Karpas-422 (cell line): ENCODE data around the gene OSBPL1A. TPM values are rescaled to one million over a fixed set of nuclear protein-coding genes. Genes with fewer than 3 reads are reported as not detected.

ENCODE experiments used
- DNase-seq: peaks from one replicate; pipeline ENCODE4 v3.0.0-alpha.2; 2015
- H2AFZ ChIP-seq: fragments of 200-600 bp; sonication (generic); 2 replicates; pipeline ENCODE4 v1.6.1; 2014; ENCODE audit warnings: antibody characterized with exemption, low read length, mixed read lengths
- H3K27ac ChIP-seq: fragments of 200-600 bp; sonication (generic); 2 replicates; pipeline ENCODE4 v1.5.1; 2014; ENCODE audit warnings: mild to moderate bottlenecking, low read length, moderate library complexity
- H3K27me3 ChIP-seq: fragments of 200-600 bp; sonication (generic); 2 replicates; pipeline ENCODE4 v1.6.1; 2014; ENCODE audit warnings: low read length, mixed read lengths
- H3K36me3 ChIP-seq: fragments of 200-600 bp; sonication (generic); 2 replicates; pipeline ENCODE4 v1.6.1; 2014; ENCODE audit warnings: low read length, mixed read lengths; ENCODE audit not compliant: insufficient read depth
- H3K4me1 ChIP-seq: fragments of 200-600 bp; sonication (generic); 2 replicates; pipeline ENCODE4 v1.6.1; 2014; ENCODE audit warnings: mild to moderate bottlenecking, low read length, mixed read lengths
- H3K4me2 ChIP-seq: fragments of 200-600 bp; sonication (generic); 2 replicates; pipeline ENCODE4 v1.6.1; 2014; ENCODE audit warnings: low read length, low read depth, mild to moderate bottlenecking; ENCODE audit not compliant: poor library complexity, severe bottlenecking
- H3K4me3 ChIP-seq: fragments of 200-600 bp; sonication (generic); 2 replicates; pipeline ENCODE4 v1.5.1; 2014; ENCODE audit warnings: mild to moderate bottlenecking, antibody characterized with exemption, low read length, mixed read lengths
- H3K79me2 ChIP-seq: fragments of 200-600 bp; sonication (generic); 2 replicates; pipeline ENCODE4 v1.6.1; 2014; ENCODE audit warnings: mild to moderate bottlenecking, low read length, mixed read lengths
- H3K9ac ChIP-seq: fragments of 200-600 bp; sonication (generic); 2 replicates; pipeline ENCODE4 v1.6.0; 2014; ENCODE audit warnings: low read length
- H3K9me2 ChIP-seq: fragments of 200-600 bp; sonication (generic), shearing (Covaris generic); replicated peaks from 2 replicates; pipeline ENCODE4 v1.6.0; 2014; ENCODE audit warnings: mild to moderate bottlenecking, low read length, moderate library complexity; ENCODE audit not compliant: insufficient read depth
- H3K9me3 ChIP-seq: fragments of 300-700, 200-600 bp; sonication (generic); 2 replicates; pipeline ENCODE4 v1.6.1; 2014; ENCODE audit warnings: low read length, mixed read lengths
- H4K20me1 ChIP-seq: fragments of 200-600 bp; sonication (generic); 2 replicates; pipeline ENCODE4 v1.6.1; 2014; ENCODE audit warnings: mild to moderate bottlenecking, antibody characterized with exemption, low read length, low read depth; ENCODE audit not compliant: insufficient read depth
- total RNA-seq: library from RNA; depleted of rRNA; stranded (reverse); fragments of >200 nt; shearing (Covaris generic); gene quantifications from 2 replicates; pipeline ENCODE4 v1.2.3, GENCODE V29; 2014; ENCODE audit warnings: low replicate concordance

OSBPL1A gene
- total RNA-seq, 1 experiment from 2014 or later = not detected

GRCh38 chr18:24268784-24269550 lies 128.7 kb downstream of the OSBPL1A start:
- no peaks in the 10 kb centered on the region for H3K4me1 ChIP-seq
- H2AFZ ChIP-seq = no peak overlapping the region
- H3K9ac ChIP-seq = no peak overlapping the region
- no peak for DNase-seq
- H4K20me1 ChIP-seq = no peaks in the 10 kb centered on the region
- no peaks in the 10 kb centered on the region for H3K9me2 ChIP-seq
- no peaks in the 10 kb centered on the region for H3K36me3 ChIP-seq
- no peaks in the 10 kb centered on the region for H3K27me3 ChIP-seq
- no peak overlapping the region for H3K4me3 ChIP-seq
- H3K9me3 ChIP-seq = no peaks in the 10 kb centered on the region
- H3K4me2 ChIP-seq = no peak overlapping the region
- no peaks in the 10 kb centered on the region for H3K79me2 ChIP-seq
- no peak overlapping the region for H3K27ac ChIP-seq

GRCh38 chr18:24267878-24268277 lies 129.7 kb downstream of the OSBPL1A start:
- Histone ChIP-seq H3K27ac (no peak overlapping the region), H4K20me1 (no peaks in the 10 kb centered on the region), H3K9me2 (no peaks in the 10 kb centered on the region), H3K9ac (no peak overlapping the region), H3K36me3 (no peaks in the 10 kb centered on the region), H3K79me2 (no peaks in the 10 kb centered on the region), H3K9me3 (no peaks in the 10 kb centered on the region), H2AFZ (no peak overlapping the region), H3K4me2 (no peak overlapping the region), H3K4me3 (no peak overlapping the region), H3K27me3 (no peaks in the 10 kb centered on the region), H3K4me1 (no peaks in the 10 kb centered on the region)
- DNase-seq = no peak

- no peaks in the 10 kb centered on the region for H3K27me3 ChIP-seq
- H3K36me3 ChIP-seq = no peaks in the 10 kb centered on the region
- no peaks in the 10 kb centered on the region for H4K20me1 ChIP-seq
- H3K9me2 ChIP-seq = no peaks in the 10 kb centered on the region
- no peaks in the 10 kb centered on the region for H3K4me1 ChIP-seq
- no peak overlapping the region for H2AFZ ChIP-seq
- no peak overlapping the region for H3K9ac ChIP-seq
- no peaks in the 10 kb centered on the region for H3K9me3 ChIP-seq
- H3K79me2 ChIP-seq = no peaks in the 10 kb centered on the region
- no peak overlapping the region for H3K4me3 ChIP-seq
- DNase-seq = no peak
- no peak overlapping the region for H3K4me2 ChIP-seq
- H3K27ac ChIP-seq = no peak overlapping the region
Observed at GRCh38 chr18:24266131-24266530, 131.5 kb downstream of the OSBPL1A start.

GRCh38 chr18:24265502-24266064 lies 132.0 kb downstream of the OSBPL1A start:
- no peaks in the 10 kb centered on the region for H3K9me3 ChIP-seq
- no peak overlapping the region for H3K27ac ChIP-seq
- H3K9ac ChIP-seq = no peak overlapping the region
- H3K4me1 ChIP-seq = no peaks in the 10 kb centered on the region
- no peak overlapping the region for H3K4me2 ChIP-seq
- no peak overlapping the region for H2AFZ ChIP-seq
- H3K36me3 ChIP-seq = no peaks in the 10 kb centered on the region
- H3K4me3 ChIP-seq = no peak overlapping the region
- no peak for DNase-seq
- no peaks in the 10 kb centered on the region for H3K27me3 ChIP-seq
- no peaks in the 10 kb centered on the region for H3K79me2 ChIP-seq
- H3K9me2 ChIP-seq = no peaks in the 10 kb centered on the region
- no peaks in the 10 kb centered on the region for H4K20me1 ChIP-seq

- Histone ChIP-seq H3K4me3 (no peak overlapping the region), H3K9ac (no peak overlapping the region), H4K20me1 (no peaks in the 10 kb centered on the region), H3K27me3 (no peaks in the 10 kb centered on the region), H3K9me2 (no peaks in the 10 kb centered on the region), H3K36me3 (no peaks in the 10 kb centered on the region), H3K4me1 (no peaks in the 10 kb centered on the region), H3K27ac (no peak overlapping the region), H3K4me2 (no peak overlapping the region), H3K9me3 (no peaks in the 10 kb centered on the region), H2AFZ (no peak overlapping the region), H3K79me2 (no peaks in the 10 kb centered on the region)
- no peak for DNase-seq
Observed at GRCh38 chr18:24263050-24263449, 134.6 kb downstream of the OSBPL1A start.

GRCh38 chr18:24262087-24262486 lies 135.5 kb downstream of the OSBPL1A start:
- Histone ChIP-seq H3K4me3 (no peak overlapping the region), H3K79me2 (no peaks in the 10 kb centered on the region), H3K27me3 (no peaks in the 10 kb centered on the region), H3K4me1 (no peaks in the 10 kb centered on the region), H2AFZ (no peak overlapping the region), H4K20me1 (no peaks in the 10 kb centered on the region), H3K27ac (no peak overlapping the region), H3K9me3 (no peaks in the 10 kb centered on the region), H3K4me2 (no peak overlapping the region), H3K36me3 (no peaks in the 10 kb centered on the region), H3K9ac (no peak overlapping the region), H3K9me2 (no peaks in the 10 kb centered on the region)
- no peak for DNase-seq

GRCh38 chr18:24259869-24260641 lies 137.6 kb downstream of the OSBPL1A start:
- H3K9me2 ChIP-seq = no peaks in the 10 kb centered on the region
- H3K27me3 ChIP-seq = no peaks in the 10 kb centered on the region
- no peak overlapping the region for H3K4me3 ChIP-seq
- H3K4me1 ChIP-seq = no peaks in the 10 kb centered on the region
- no peak overlapping the region for H2AFZ ChIP-seq
- no peak overlapping the region for H3K27ac ChIP-seq
- DNase-seq = no peak
- no peaks in the 10 kb centered on the region for H3K9me3 ChIP-seq
- H3K36me3 ChIP-seq = no peaks in the 10 kb centered on the region
- H4K20me1 ChIP-seq = no peaks in the 10 kb centered on the region
- no peak overlapping the region for H3K9ac ChIP-seq
- H3K4me2 ChIP-seq = no peak overlapping the region
- no peaks in the 10 kb centered on the region for H3K79me2 ChIP-seq

- Histone ChIP-seq H3K36me3 (no peaks in the 10 kb centered on the region), H3K9ac (no peak overlapping the region), H3K4me2 (no peak overlapping the region), H4K20me1 (no peaks in the 10 kb centered on the region), H3K4me3 (no peak overlapping the region), H2AFZ (no peak overlapping the region), H3K9me3 (no peaks in the 10 kb centered on the region), H3K9me2 (no peaks in the 10 kb centered on the region), H3K27ac (no peak overlapping the region), H3K27me3 (no peaks in the 10 kb centered on the region), H3K4me1 (no peaks in the 10 kb centered on the region), H3K79me2 (no peaks in the 10 kb centered on the region)
- DNase-seq = no peak
Observed at GRCh38 chr18:24254071-24254470, 143.6 kb downstream of the OSBPL1A start.
